Naive thymus-derived CD4-positive, alpha-beta T cell (primary cell): ENCODE measurements around the gene TMEM86A. TPM values are rescaled to one million over a fixed set of nuclear protein-coding genes. Genes with fewer than 3 reads are reported as not detected.

ENCODE experiments used
- ATAC-seq: fragments of 150-1000 bp; cut with Tn5 transposase; 2 replicates; pipeline ENCODE4 v1.10.0; 2021; ENCODE audit warnings: mild to moderate bottlenecking, moderate library complexity
- CTCF ChIA-PET: fragments of 350-600 bp; sonication (Branson Sonifier 250); formaldehyde crosslinking; loops from one replicate; lab custom pipeline; 2021; ENCODE audit warnings: antibody characterized with exemption; lab: Charles Lee
- POLR2A ChIA-PET: fragments of 350-600 bp; sonication (Branson Sonifier 250); formaldehyde crosslinking; loops from one replicate; lab custom pipeline; 2021; ENCODE audit warnings: antibody characterized with exemption, inconsistent platforms; lab: Charles Lee
- DNase-seq, 9 donors: peaks; one replicate each; pipeline versions ENCODE4 v3.0.0 to v3.0.0-alpha.2; 2020 to 2022; ENCODE audit warnings: mixed read lengths in 1 of 9
- H3K27ac ChIP-seq: one replicate; pipeline ENCODE4 v1.7.0; 2013; ENCODE audit warnings: mild to moderate bottlenecking, low read depth, low read length, moderate library complexity
- H3K27me3 ChIP-seq, 2 donors: one replicate each; pipeline ENCODE4 v1.7.0; 2013; ENCODE audit warnings: low read length in 2 of 2, mild to moderate bottlenecking in 2 of 2, moderate library complexity in 2 of 2; ENCODE audit not compliant: control insufficient read depth in 2 of 2, insufficient read depth in 2 of 2
- H3K36me3 ChIP-seq, 3 experiments: 1 replicate in 2 of 3; 2 replicates in 1 of 3; pipeline ENCODE4 v1.7.0; 2013; ENCODE audit warnings: low read length in 3 of 3, mild to moderate bottlenecking in 3 of 3, moderate library complexity in 1 of 3; ENCODE audit not compliant: insufficient read depth in 3 of 3, control insufficient read depth in 2 of 3
- H3K4me1 ChIP-seq, 2 donors: one replicate each; pipeline ENCODE4 v1.7.0; 2013; ENCODE audit warnings: low read length in 2 of 2, mild to moderate bottlenecking in 2 of 2, moderate library complexity in 1 of 2; ENCODE audit not compliant: control insufficient read depth in 2 of 2, insufficient read depth in 2 of 2
- H3K4me3 ChIP-seq: 2 replicates; pipeline ENCODE4 v1.7.0; 2013; ENCODE audit warnings: mild to moderate bottlenecking, low read length
- H3K9me3 ChIP-seq, 3 experiments: 1 replicate in 2 of 3; 2 replicates in 1 of 3; pipeline ENCODE4 v1.7.0; 2013; ENCODE audit warnings: low read length in 3 of 3; ENCODE audit not compliant: control insufficient read depth in 2 of 3
- H3K27ac Mint-ChIP-seq, 9 donors: one replicate each; pipeline ENCODE4 v1.8.0; 2020 to 2022; ENCODE audit warnings: mixed read lengths in 9 of 9, mild to moderate bottlenecking in 8 of 9, moderate library complexity in 5 of 9, inconsistent platforms in 2 of 9
- H3K27me3 Mint-ChIP-seq, 5 donors: one replicate each; pipeline ENCODE4 v1.8.0; 2021 to 2022; ENCODE audit warnings: mixed read lengths in 5 of 5, mild to moderate bottlenecking in 1 of 5
- H3K36me3 Mint-ChIP-seq, 5 donors: one replicate each; pipeline ENCODE4 v1.8.0; 2020 to 2022; ENCODE audit warnings: mixed read lengths in 5 of 5, mild to moderate bottlenecking in 3 of 5, inconsistent platforms in 1 of 5
- H3K4me1 Mint-ChIP-seq, 7 donors: one replicate each; pipeline ENCODE4 v1.8.0; 2020 to 2022; ENCODE audit warnings: mixed read lengths in 7 of 7, mild to moderate bottlenecking in 3 of 7, inconsistent platforms in 1 of 7
- H3K4me3 Mint-ChIP-seq, 10 donors: one replicate each; pipeline ENCODE4 v1.8.0; 2020 to 2022; ENCODE audit warnings: mild to moderate bottlenecking in 10 of 10, mixed read lengths in 10 of 10, moderate library complexity in 6 of 10, inconsistent platforms in 2 of 10
- H3K9me3 Mint-ChIP-seq, 11 donors: one replicate each; pipeline ENCODE4 v1.8.0; 2020 to 2022; ENCODE audit warnings: mixed read lengths in 11 of 11, mild to moderate bottlenecking in 4 of 11, inconsistent platforms in 1 of 11, moderate library complexity in 1 of 11
- intact Hi-C, 2 donors: fragments of 100-400 bp; cut with micrococcal nuclease; formaldehyde crosslinking; loops; one replicate each; pipeline ENCODE4 v1.15.1; 2023
- polyA plus RNA-seq, 2 donors: library from polyadenylated mRNA; unstranded; fragments of 300-500 nt; fragmentation: Illumina TruSeq; gene quantifications; one replicate each; pipeline ENCODE4 v1.2.3, GENCODE V29; 2021
- total RNA-seq, 6 experiments: library from RNA in 5 of 6; stranded (reverse) in 5 of 6; gene quantifications; 1 replicate in 5 of 6; 2 replicates in 1 of 6; pipeline ENCODE4 v1.2.3 and lab custom pipeline; 2021 to 2026

TMEM86A gene
- total and polyA plus RNA-seq, 7 experiments from 2014 or later, result 0.53 to 6.5 (median 4.3) TPM

GRCh38 chr11:18701614-18702216, 3.1 kb downstream of the TMEM86A start:
- no peaks in the 10 kb centered on the region for H3K36me3 ChIP-seq
- no peak overlapping the region for H3K4me3 ChIP-seq
- peaks cover 15 to 16% of the 10 kb centered on the region in 2 donors for H3K4me1 ChIP-seq
- no peaks in the 10 kb centered on the region for H3K27me3 ChIP-seq
- no peak overlapping the region for H3K27ac ChIP-seq
- ChIA-PET CTCF (interaction anchor here (0.6 to 1.2 kb wide), 2 partner anchors 15 to 29 kb away, joined by 3 to 6 read pairs; no protein-coding TSS in a partner anchor), POLR2A (no interaction called here)
- ATAC-seq, result no peak
- Mint-ChIP-seq H3K27me3 (peaks cover 0 to 62% (median 0%) of the 10 kb centered on the region in 5 donors), H3K4me3 (peak overlapping the region in 1 of 10 donors; percentile 75), H3K36me3 (peaks cover 0 to 1% (median 0%) of the 10 kb centered on the region in 5 donors), H3K27ac (peak overlapping the region in 2 of 9 donors; percentile 2 to 55), H3K9me3 (no peaks in the 10 kb centered on the region), H3K4me1 (peaks cover 28 to 48% (median 39%) of the 10 kb centered on the region in 7 donors)
- DNase-seq, result no peak
- no peaks in the 10 kb centered on the region for H3K9me3 ChIP-seq
- intact Hi-C loops, result no loop called here

GRCh38 chr11:18703001-18703763, 4.6 kb downstream of the TMEM86A start:
- H3K4me1 ChIP-seq, result peaks cover 15 to 16% of the 10 kb centered on the region in 2 donors
- DNase-seq (no peak), ATAC-seq (no peak)
- peaks cover 0 to 2% (median 0%) of the 10 kb centered on the region in 5 donors for H3K36me3 Mint-ChIP-seq
- no peak overlapping the region for H3K4me3 ChIP-seq
- CTCF ChIA-PET, result interaction anchor here (1.1 kb wide), 2 partner anchors 17 to 24 kb away, joined by 3 read pairs; no protein-coding TSS in a partner anchor
- peaks cover 0 to 66% (median 0%) of the 10 kb centered on the region in 5 donors for H3K27me3 Mint-ChIP-seq
- H3K27ac ChIP-seq, result no peak overlapping the region
- H3K9me3 ChIP-seq, result no peaks in the 10 kb centered on the region
- intact Hi-C loops, result no loop called here
- H3K9me3 Mint-ChIP-seq, result no peaks in the 10 kb centered on the region
- H3K27ac Mint-ChIP-seq, result peak overlapping the region in 2 of 9 donors; percentile 13 to 27
- no peak overlapping the region for H3K4me3 Mint-ChIP-seq
- no peaks in the 10 kb centered on the region for H3K36me3 ChIP-seq
- H3K27me3 ChIP-seq, result no peaks in the 10 kb centered on the region
- POLR2A ChIA-PET, result interaction anchor here (0.6 kb wide), 1 partner anchor 25 kb away, joined by 3 read pairs; no protein-coding TSS in a partner anchor
- peaks cover 27 to 45% (median 39%) of the 10 kb centered on the region in 7 donors for H3K4me1 Mint-ChIP-seq

DNA sequence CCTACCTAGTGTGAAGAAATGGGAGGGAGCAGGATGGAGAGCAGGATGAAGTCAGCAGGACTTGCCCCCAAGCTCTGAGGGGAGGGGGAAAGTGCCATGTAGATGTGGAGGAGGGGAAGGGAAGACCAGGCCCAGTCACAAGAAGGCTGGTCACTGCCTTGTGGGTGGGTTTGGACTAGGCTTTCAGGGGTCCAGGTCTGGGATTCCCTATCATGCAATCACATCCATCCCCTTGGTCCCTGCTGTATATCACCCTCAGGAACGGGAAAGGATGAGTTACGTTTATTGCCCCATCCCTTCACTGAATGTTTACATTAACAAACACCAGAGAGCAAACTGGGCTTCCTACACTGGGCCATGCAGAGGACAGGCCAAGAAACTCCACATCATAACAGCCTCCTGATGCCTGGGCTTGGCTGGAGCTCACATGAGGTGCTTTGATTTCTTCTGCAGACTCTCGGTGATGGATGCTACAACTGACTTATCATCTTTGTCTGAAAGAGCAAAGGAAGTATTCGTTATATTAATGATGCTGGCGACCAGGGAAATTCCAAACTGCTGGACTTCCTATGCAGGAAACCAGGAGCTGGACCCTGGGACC, 5.6 kb downstream of the TMEM86A start:
- intact Hi-C loops, result no loop called here
- ChIA-PET POLR2A (no interaction called here), CTCF (interaction anchor here (1.1 to 1.2 kb wide), 3 partner anchors 10 to 23 kb away, joined by 3 to 4 read pairs (median 3); no protein-coding TSS in a partner anchor)
- H3K4me1 ChIP-seq, result peaks cover 15 to 16% of the 10 kb centered on the region in 2 donors
- H3K9me3 ChIP-seq, result no peaks in the 10 kb centered on the region
- no peak overlapping the region for H3K27ac ChIP-seq
- H3K4me3 ChIP-seq, result no peak overlapping the region
- DNase-seq (no peak), ATAC-seq (no peak)
- no peaks in the 10 kb centered on the region for H3K36me3 ChIP-seq
- Mint-ChIP-seq H3K4me3 (peak overlapping the region in 3 of 10 donors; percentile 92 to 96 (median 92)), H3K27ac (peak overlapping the region in 2 of 9 donors; percentile 44 to 52), H3K36me3 (peaks cover 0 to 2% (median 0%) of the 10 kb centered on the region in 5 donors), H3K27me3 (peaks cover 0 to 69% (median 0%) of the 10 kb centered on the region in 5 donors), H3K4me1 (peaks cover 25 to 41% (median 36%) of the 10 kb centered on the region in 7 donors), H3K9me3 (no peaks in the 10 kb centered on the region)
- H3K27me3 ChIP-seq, result no peaks in the 10 kb centered on the region

DNA sequence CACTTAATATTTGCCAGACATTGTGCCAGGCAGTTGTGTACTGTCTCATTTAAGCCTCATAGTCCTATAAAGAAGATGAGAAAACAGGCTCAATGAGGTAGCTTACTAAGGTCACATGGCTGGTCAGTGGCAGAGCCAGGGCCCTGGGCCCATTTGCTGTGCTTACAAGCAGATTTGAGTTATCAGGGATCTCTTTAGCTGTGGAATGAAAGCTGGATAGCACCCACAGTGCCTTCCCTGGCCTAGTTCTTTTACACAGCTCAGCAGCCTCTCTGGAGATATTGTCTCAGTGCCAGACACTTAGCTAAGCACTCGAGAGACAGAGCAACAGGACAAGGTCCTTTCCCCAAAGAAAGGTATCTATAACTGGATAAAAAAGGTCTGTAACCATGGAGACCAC, 6.1 kb downstream of the TMEM86A start:
- H3K36me3 ChIP-seq, result no peaks in the 10 kb centered on the region
- intact Hi-C loops, result loop anchor here in 1 of 2 donors (1.0 to 5.0 kb wide), 2 partner anchors 87 to 164 kb away; no protein-coding TSS in a partner anchor
- no peak overlapping the region for H3K27ac ChIP-seq
- no peaks in the 10 kb centered on the region for H3K27me3 ChIP-seq
- peaks cover 0 to 2% (median 0%) of the 10 kb centered on the region in 5 donors for H3K36me3 Mint-ChIP-seq
- ChIA-PET POLR2A (interaction anchor here (1.2 kb wide), 1 partner anchor 12 kb away, joined by 3 read pairs; no protein-coding TSS in a partner anchor), CTCF (interaction anchor here (1.2 kb wide), 1 partner anchor 10 kb away, joined by 4 read pairs; no protein-coding TSS in a partner anchor)
- peaks cover 20 to 35% (median 30%) of the 10 kb centered on the region in 7 donors for H3K4me1 Mint-ChIP-seq
- H3K4me3 Mint-ChIP-seq, result peak overlapping the region; percentile 5 to 98 (median 92)
- no peak overlapping the region for H3K4me3 ChIP-seq
- ATAC-seq, result no peak
- DNase-seq, result no peak
- H3K4me1 ChIP-seq, result peaks cover 9 to 12% of the 10 kb centered on the region in 2 donors
- peak overlapping the region in 8 of 9 donors; percentile 11 to 87 (median 64) for H3K27ac Mint-ChIP-seq
- H3K27me3 Mint-ChIP-seq, result peaks cover 0 to 66% (median 0%) of the 10 kb centered on the region in 5 donors
- H3K9me3 Mint-ChIP-seq, result no peaks in the 10 kb centered on the region
- H3K9me3 ChIP-seq, result no peaks in the 10 kb centered on the region

DNA sequence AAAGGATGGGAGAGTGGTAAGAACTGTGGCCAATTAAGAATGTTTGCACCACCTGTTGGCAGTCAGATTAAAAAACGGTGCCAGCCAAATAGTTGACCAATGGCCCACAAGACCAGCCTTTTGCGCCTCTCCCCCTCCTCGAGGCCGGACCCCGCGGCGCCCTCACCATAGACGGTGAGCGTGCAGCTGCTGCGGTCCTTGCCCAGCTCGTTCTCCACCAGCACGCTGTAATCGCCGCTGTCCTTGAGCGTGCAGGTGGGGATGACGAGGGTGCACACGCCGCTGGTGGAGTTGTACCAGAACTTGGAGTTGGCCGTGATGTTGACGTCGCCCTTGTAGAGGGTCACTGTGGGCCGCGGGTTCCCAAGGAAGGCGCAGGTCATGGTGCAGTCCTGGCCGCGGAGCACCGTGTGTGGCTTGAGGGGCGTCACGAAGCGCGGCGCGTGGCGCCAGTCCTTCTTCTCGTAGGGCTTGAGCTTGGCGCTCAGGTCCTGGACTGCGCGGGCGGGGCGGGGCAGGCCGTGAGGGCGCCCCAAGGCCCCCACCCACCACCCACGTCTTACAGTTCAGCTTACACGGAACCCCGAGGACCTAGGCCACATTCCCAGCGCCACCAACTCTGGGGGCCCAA, 7.2 kb downstream of the TMEM86A start:
- CTCF ChIA-PET, result interaction anchor here (0.7 to 1.2 kb wide), 4 partner anchors 11 to 166 kb away, joined by 3 to 4 read pairs (median 3); no protein-coding TSS in a partner anchor
- peaks cover 0 to 2% (median 0%) of the 10 kb centered on the region in 5 donors for H3K36me3 Mint-ChIP-seq
- peak overlapping the region; percentile 62 for H3K4me3 ChIP-seq
- peak overlapping the region in 8 of 9 donors; percentile 44 to 89 (median 72) for H3K27ac Mint-ChIP-seq
- intact Hi-C loops, result loop anchor here (1.0 to 5.0 kb wide), 8 partner anchors 7 to 179 kb away; partner anchors contain the start of genes TMEM86A (in 2 of the 2), SPTY2D1 (in 1 of the 2), TSG101 (in 1 of the 2) and UEVLD (in 1 of the 2)
- H3K9me3 Mint-ChIP-seq, result no peaks in the 10 kb centered on the region
- ATAC-seq (peak; percentile 53), DNase-seq (peak in 7 of 9 donors; percentile 17 to 33 (median 21))
- peaks cover 15 to 29% (median 25%) of the 10 kb centered on the region in 7 donors for H3K4me1 Mint-ChIP-seq
- no peaks in the 10 kb centered on the region for H3K27me3 ChIP-seq
- POLR2A ChIA-PET, result interaction anchor here (0.6 to 1.7 kb wide), 11 partner anchors 11 to 311 kb away, joined by 3 to 10 read pairs (median 4); partner anchors contain the start of genes LDHA, SPTY2D1 and TSG101
- H3K27ac ChIP-seq, result peak overlapping the region; percentile 42
- H3K36me3 ChIP-seq, result no peaks in the 10 kb centered on the region
- H3K4me1 ChIP-seq, result peaks cover 9 to 10% of the 10 kb centered on the region in 2 donors
- H3K27me3 Mint-ChIP-seq, result peaks cover 0 to 63% (median 0%) of the 10 kb centered on the region in 5 donors
- peak overlapping the region; percentile 52 to 98 (median 92) for H3K4me3 Mint-ChIP-seq
- H3K9me3 ChIP-seq, result no peaks in the 10 kb centered on the region
